Tibial nerve (tissue), 4 donors: ENCODE results near the gene USP22. TPM values are rescaled to one million over a fixed set of nuclear protein-coding genes. Genes with fewer than 3 reads are reported as not detected.

ENCODE experiments used
- DNase-seq, 2 donors: peaks; one replicate each; pipeline ENCODE4 v3.0.0-alpha.2; 2019; ENCODE audit warnings: low spot score in 2 of 2
- H3K27ac ChIP-seq, 4 donors: fragments of 200-600 bp; sonication (generic) in 3 of 4; one replicate each; pipeline ENCODE4 v1.5.1; 2017 to 2019; ENCODE audit warnings: mild to moderate bottlenecking in 1 of 4
- H3K27me3 ChIP-seq, 2 donors: fragments of 200-600 bp; sonication (generic) in 1 of 2; one replicate each; pipeline versions ENCODE4 v1.5.1 to v1.6.0; 2017 to 2019
- H3K36me3 ChIP-seq, 3 donors: fragments of 200-600 bp; sonication (generic); one replicate each; pipeline ENCODE4 v1.5.1; 2018 to 2019
- H3K4me1 ChIP-seq, 4 donors: fragments of 200-600 bp; sonication (generic) in 3 of 4; one replicate each; pipeline ENCODE4 v1.5.1; 2017 to 2019
- H3K4me3 ChIP-seq, 4 donors: fragments of 200-600 bp; sonication (generic) in 3 of 4; one replicate each; pipeline ENCODE4 v1.5.1; 2017 to 2019; ENCODE audit warnings: mild to moderate bottlenecking in 1 of 4, moderate library complexity in 1 of 4
- H3K9me3 ChIP-seq, 4 donors: fragments of 200-600 bp; sonication (generic) in 3 of 4; one replicate each; pipeline ENCODE4 v1.5.1; 2017 to 2019
- CTCF ChIP-seq, 5 experiments: fragments of 200-600 bp in 3 of 5; fragments of 450-650 bp in 2 of 5; sonication (generic) in 3 of 5; IDR thresholded peaks; one replicate each; pipeline ENCODE4 v1.5.1; 2016 to 2019; ENCODE audit warnings: antibody characterized with exemption in 5 of 5, mild to moderate bottlenecking in 3 of 5, moderate library complexity in 2 of 5
- EP300 ChIP-seq, 2 donors: sonication (generic); formaldehyde crosslinking; IDR thresholded peaks; one replicate each; pipeline ENCODE4 v1.6.1; 2017; ENCODE audit warnings: antibody characterized with exemption in 2 of 2, mild to moderate bottlenecking in 1 of 2
- POLR2A ChIP-seq, 2 donors: fragments of 450-650 bp; IDR thresholded peaks; one replicate each; pipeline ENCODE4 v1.6.1; 2017; ENCODE audit warnings: antibody characterized with exemption in 2 of 2, mild to moderate bottlenecking in 2 of 2, moderate library complexity in 2 of 2
- WGBS, 2 donors: methylation state at CpG; one replicate each; pipeline ENCODE4 v1.1.5; 2018; 5-methylcytosine and 5-hydroxymethylcytosine counted together
- total RNA-seq, 4 donors: library from RNA; depleted of rRNA; stranded (reverse); fragments of >200 nt; gene quantifications; one replicate each; pipeline ENCODE4 v1.1.0, GENCODE V29; 2016

The USP22 gene
- total RNA-seq, 4 donors from 2014 or later = 109 to 169 (median 133) TPM

- 68 to 69% methylated on average over 2 of the region's 2 CpGs for WGBS, 2 donors
- no peak for TF ChIP-seq CTCF (IDR thresholded peaks at IDR 0.05)
- TF ChIP-seq POLR2A (IDR thresholded peaks at IDR 0.05) = no peak
- no peak for TF ChIP-seq EP300 (IDR thresholded peaks at IDR 0.05)
- Histone ChIP-seq H3K36me3 (no peaks in the 10 kb centered on the region), H3K27ac (no peak overlapping the region), H3K4me3 (no peak overlapping the region), H3K27me3 (no peaks in the 10 kb centered on the region), H3K4me1 (peaks cover 0 to 8% (median 0%) of the 10 kb centered on the region in 4 donors), H3K9me3 (no peaks in the 10 kb centered on the region)
- no peak for DNase-seq
Measured at GRCh38 chr17:21077281-21077680, 34.5 kb upstream of the USP22 start.

- no peak overlapping the region for H3K27ac ChIP-seq
- WGBS, 2 donors = 72 to 83% methylated on average over 3 of the region's 3 CpGs
- TF ChIP-seq CTCF (IDR thresholded peaks at IDR 0.05) = no peak
- no peak for TF ChIP-seq POLR2A (IDR thresholded peaks at IDR 0.05)
- no peak for TF ChIP-seq EP300 (IDR thresholded peaks at IDR 0.05)
- DNase-seq = no peak
- H3K4me3 ChIP-seq = no peak overlapping the region
- no peaks in the 10 kb centered on the region for H3K9me3 ChIP-seq
- H3K27me3 ChIP-seq = no peaks in the 10 kb centered on the region
- H3K36me3 ChIP-seq = no peaks in the 10 kb centered on the region
- H3K4me1 ChIP-seq = peaks cover 0 to 8% (median 0%) of the 10 kb centered on the region in 4 donors
Measured at GRCh38 chr17:21076242-21076641, 33.4 kb upstream of the USP22 start.

- Histone ChIP-seq H3K9me3 (no peaks in the 10 kb centered on the region), H3K27me3 (no peaks in the 10 kb centered on the region), H3K4me3 (no peak overlapping the region), H3K36me3 (no peaks in the 10 kb centered on the region), H3K4me1 (peaks cover 0 to 8% (median 0%) of the 10 kb centered on the region in 4 donors), H3K27ac (peak overlapping the region in 2 of 4 donors; percentile 52 to 60)
- DNase-seq = no peak
- 71 to 73% methylated on average over 11 of the region's 11 CpGs for WGBS, 2 donors
- TF ChIP-seq POLR2A (IDR thresholded peaks at IDR 0.05) = no peak
- no peak for TF ChIP-seq CTCF (IDR thresholded peaks at IDR 0.05)
- TF ChIP-seq EP300 (IDR thresholded peaks at IDR 0.05) = no peak
Measured at GRCh38 chr17:21075739-21076085, 32.9 kb upstream of the USP22 start.

- Histone ChIP-seq H3K9me3 (no peaks in the 10 kb centered on the region), H3K4me3 (no peak overlapping the region), H3K4me1 (peaks cover 0 to 8% (median 0%) of the 10 kb centered on the region in 4 donors), H3K36me3 (no peaks in the 10 kb centered on the region), H3K27me3 (no peaks in the 10 kb centered on the region), H3K27ac (no peak overlapping the region)
- no peak for TF ChIP-seq EP300 (IDR thresholded peaks at IDR 0.05)
- TF ChIP-seq POLR2A (IDR thresholded peaks at IDR 0.05) = no peak
- no peak for TF ChIP-seq CTCF (IDR thresholded peaks at IDR 0.05)
- WGBS, 2 donors = 54 to 63% methylated on average over 11 of the region's 11 CpGs
- DNase-seq = no peak
Measured at GRCh38 chr17:21072745-21073197, 30.0 kb upstream of the USP22 start.

GRCh38 chr17:21066394-21066793 is 23.6 kb upstream of the USP22 start:
- H3K27me3 ChIP-seq = no peaks in the 10 kb centered on the region
- TF ChIP-seq EP300 (IDR thresholded peaks at IDR 0.05) = no peak
- no peak for TF ChIP-seq POLR2A (IDR thresholded peaks at IDR 0.05)
- no peak for TF ChIP-seq CTCF (IDR thresholded peaks at IDR 0.05)
- no peaks in the 10 kb centered on the region for H3K36me3 ChIP-seq
- no peak for DNase-seq
- WGBS, 2 donors = 63 to 71% methylated on average over 2 of the region's 2 CpGs
- H3K27ac ChIP-seq = no peak overlapping the region
- H3K4me1 ChIP-seq = no peaks in the 10 kb centered on the region
- H3K4me3 ChIP-seq = no peak overlapping the region
- no peaks in the 10 kb centered on the region for H3K9me3 ChIP-seq
